Left ventricle myocardium inferior (tissue), 1 donor: ENCODE data around the gene RNF214. TPM values are rescaled to one million over a fixed set of nuclear protein-coding genes. Genes with fewer than 3 reads are reported as not detected.

Source experiments
- DNase-seq: peaks from one replicate; pipeline ENCODE4 v3.0.0-alpha.2; 2020
- H3K27ac ChIP-seq: fragments of 200-600 bp; replicated peaks from 2 replicates; pipeline ENCODE4 v1.8.0; 2021
- H3K27me3 ChIP-seq: fragments of 200-600 bp; 2 replicates; pipeline ENCODE4 v1.8.0; 2021; ENCODE audit warnings: low read depth
- H3K36me3 ChIP-seq: fragments of 200-600 bp; 2 replicates; pipeline ENCODE4 v1.8.0; 2021
- H3K4me1 ChIP-seq: fragments of 200-600 bp; 2 replicates; pipeline ENCODE4 v1.8.0; 2021
- H3K4me3 ChIP-seq: fragments of 200-600 bp; 2 replicates; pipeline ENCODE4 v1.8.0; 2021; ENCODE audit warnings: mild to moderate bottlenecking, moderate library complexity
- H3K9me3 ChIP-seq: fragments of 200-600 bp; replicated peaks from 2 replicates; pipeline ENCODE4 v1.8.0; 2021
- CTCF ChIP-seq: fragments of 200-600 bp; IDR thresholded peaks from 2 replicates; pipeline ENCODE4 v1.8.0; 2021; ENCODE audit warnings: antibody characterized with exemption, mild to moderate bottlenecking, borderline replicate concordance
- intact Hi-C: fragments of 100-400 bp; cut with micrococcal nuclease; formaldehyde crosslinking; loops from one replicate; pipeline ENCODE4 v1.11.0; 2022
- total RNA-seq: library from RNA; stranded (reverse); fragmentation: NEBNext Ultra II Directional; extraction: Animal tissue kit (Norgen Biotek cat#: 25700); gene quantifications from one replicate; pipeline ENCODE4 v1.2.1, GENCODE V29; 2021
- donor health status: DM: no; HTN: yes; CAD: no; lungs with severe emphysema.

Gene RNF214
- total RNA-seq, 1 donor from 2014 or later = 21.1 TPM

- Histone ChIP-seq H3K4me3 (no peak overlapping the region), H3K9me3 (no peaks in the 10 kb centered on the region), H3K27me3 (no peaks in the 10 kb centered on the region), H3K4me1 (peaks cover 33% of the 10 kb centered on the region), H3K27ac (no peak overlapping the region), H3K36me3 (peaks cover 85% of the 10 kb centered on the region)
- intact Hi-C loops = no loop called here
- no peak for DNase-seq
- no peak for TF ChIP-seq CTCF
These were observed 17.9 kb upstream of the RNF214 start for GRCh38 chr11:117214404-117215110.

GRCh38 chr11:117217141-117218084 is 15.1 kb upstream of the RNF214 start:
- Histone ChIP-seq H3K9me3 (no peaks in the 10 kb centered on the region), H3K4me1 (peaks cover 62% of the 10 kb centered on the region), H3K36me3 (peaks cover 72% of the 10 kb centered on the region), H3K27ac (peak overlapping the region; percentile 93), H3K4me3 (peak overlapping the region; percentile 22), H3K27me3 (no peaks in the 10 kb centered on the region)
- no peak for DNase-seq
- intact Hi-C loops = no loop called here
- no peak for TF ChIP-seq CTCF

DNA sequence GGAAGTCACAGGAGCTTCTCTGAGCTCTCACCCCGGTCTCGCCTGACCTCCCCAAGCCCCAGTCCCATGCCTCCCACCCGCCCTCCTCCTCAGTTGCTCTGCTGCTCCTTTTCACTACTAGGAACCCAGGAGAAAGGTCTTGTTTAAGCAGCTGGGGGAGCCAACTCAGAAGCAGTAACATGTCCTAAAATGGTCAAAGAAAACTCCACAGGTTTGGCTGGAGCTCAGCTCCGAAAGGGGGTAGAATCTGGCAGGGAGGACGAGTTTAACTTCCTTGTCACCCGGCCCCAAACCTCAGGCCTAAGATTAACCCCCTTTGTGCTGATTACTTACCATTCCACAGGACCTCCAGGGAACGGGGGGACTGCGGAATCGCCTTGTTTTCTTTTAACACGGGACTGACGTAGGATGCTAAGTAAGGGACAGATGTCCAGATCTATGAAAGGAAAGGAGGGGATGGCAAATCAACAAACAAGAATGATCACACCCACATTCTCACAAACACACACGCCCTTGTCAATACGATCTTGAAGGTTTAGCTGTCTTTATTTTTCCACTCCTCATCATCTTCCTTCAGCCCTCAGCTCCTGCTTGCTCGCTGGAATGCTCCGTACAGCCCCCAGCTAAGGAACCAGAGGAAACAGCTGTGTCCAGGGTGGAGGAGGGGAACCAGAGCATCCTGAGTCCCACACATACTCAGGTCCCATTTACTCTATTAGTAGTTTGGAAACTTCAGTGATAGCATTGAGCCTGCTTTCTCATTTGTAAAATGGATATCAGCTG is 14.1 kb upstream of the RNF214 start:
- Histone ChIP-seq H3K27ac (peak overlapping the region; percentile 93), H3K9me3 (no peaks in the 10 kb centered on the region), H3K36me3 (peaks cover 67% of the 10 kb centered on the region), H3K27me3 (no peaks in the 10 kb centered on the region), H3K4me1 (peaks cover 67% of the 10 kb centered on the region), H3K4me3 (peak overlapping the region; percentile 22)
- intact Hi-C loops = no loop called here
- TF ChIP-seq CTCF = no peak
- DNase-seq = no peak

DNA sequence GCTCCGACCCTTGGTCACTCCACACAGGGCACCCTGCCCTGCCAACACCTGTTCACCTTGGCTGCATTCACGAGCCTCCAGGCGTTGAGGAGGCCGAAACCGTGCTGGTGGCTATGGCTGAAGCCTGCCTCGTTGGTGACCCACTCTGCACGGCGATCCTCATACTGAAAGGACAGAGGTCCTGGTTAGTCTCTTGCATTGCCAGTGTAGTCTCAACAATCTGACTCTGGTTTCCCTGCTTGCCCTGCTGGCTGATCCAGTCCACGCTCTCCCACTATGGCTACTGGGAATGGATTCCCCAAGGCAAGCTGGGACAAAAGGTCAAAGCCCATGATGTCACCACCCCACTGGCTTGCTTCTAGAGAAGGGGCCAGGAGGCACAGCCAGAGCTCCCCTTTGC is 13.5 kb upstream of the RNF214 start:
- H3K27ac ChIP-seq = peak overlapping the region; percentile 93
- no peak for DNase-seq
- H3K36me3 ChIP-seq = peaks cover 68% of the 10 kb centered on the region
- H3K9me3 ChIP-seq = no peaks in the 10 kb centered on the region
- intact Hi-C loops = no loop called here
- H3K27me3 ChIP-seq = no peaks in the 10 kb centered on the region
- H3K4me3 ChIP-seq = no peak overlapping the region
- no peak for TF ChIP-seq CTCF
- peaks cover 67% of the 10 kb centered on the region for H3K4me1 ChIP-seq

DNA sequence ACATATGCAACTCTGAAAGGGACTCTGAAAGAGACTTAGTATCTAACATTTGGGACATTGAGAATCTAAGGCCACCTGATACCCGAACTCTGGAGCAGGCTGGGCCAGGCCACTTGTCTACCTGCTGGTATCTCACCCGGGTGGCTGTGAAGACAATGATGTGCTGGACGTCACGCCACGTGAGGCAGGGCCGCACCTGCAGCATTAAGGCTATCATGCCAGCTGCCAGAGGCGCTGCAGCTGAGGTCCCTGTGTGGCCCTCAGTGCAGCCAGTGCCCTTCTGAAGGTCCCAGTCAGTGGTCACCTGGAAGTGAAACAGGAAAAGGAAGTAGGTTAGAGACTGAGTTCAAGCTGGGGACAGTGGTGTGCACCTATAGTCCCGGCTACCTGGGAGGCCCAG is 13.0 kb upstream of the RNF214 start:
- Histone ChIP-seq H3K9me3 (no peaks in the 10 kb centered on the region), H3K27ac (peak overlapping the region; percentile 93), H3K4me1 (peaks cover 69% of the 10 kb centered on the region), H3K36me3 (peaks cover 64% of the 10 kb centered on the region), H3K27me3 (no peaks in the 10 kb centered on the region), H3K4me3 (no peak overlapping the region)
- no peak for TF ChIP-seq CTCF
- DNase-seq = no peak
- intact Hi-C loops = no loop called here
